NCI-H1436 (cell line): ENCODE measurements around the gene SH2D6.
"Not testable (repeated sequence)": the region's sequence is repeated elsewhere in the genome, so short reads cannot be mapped to it uniquely, and the experiment has no call there.

ENCODE experiments used
- DNase-seq: peaks from one replicate; lab custom pipeline; 2025; lab: John Stamatoyannopoulos, UW

Gene SH2D6

DNA sequence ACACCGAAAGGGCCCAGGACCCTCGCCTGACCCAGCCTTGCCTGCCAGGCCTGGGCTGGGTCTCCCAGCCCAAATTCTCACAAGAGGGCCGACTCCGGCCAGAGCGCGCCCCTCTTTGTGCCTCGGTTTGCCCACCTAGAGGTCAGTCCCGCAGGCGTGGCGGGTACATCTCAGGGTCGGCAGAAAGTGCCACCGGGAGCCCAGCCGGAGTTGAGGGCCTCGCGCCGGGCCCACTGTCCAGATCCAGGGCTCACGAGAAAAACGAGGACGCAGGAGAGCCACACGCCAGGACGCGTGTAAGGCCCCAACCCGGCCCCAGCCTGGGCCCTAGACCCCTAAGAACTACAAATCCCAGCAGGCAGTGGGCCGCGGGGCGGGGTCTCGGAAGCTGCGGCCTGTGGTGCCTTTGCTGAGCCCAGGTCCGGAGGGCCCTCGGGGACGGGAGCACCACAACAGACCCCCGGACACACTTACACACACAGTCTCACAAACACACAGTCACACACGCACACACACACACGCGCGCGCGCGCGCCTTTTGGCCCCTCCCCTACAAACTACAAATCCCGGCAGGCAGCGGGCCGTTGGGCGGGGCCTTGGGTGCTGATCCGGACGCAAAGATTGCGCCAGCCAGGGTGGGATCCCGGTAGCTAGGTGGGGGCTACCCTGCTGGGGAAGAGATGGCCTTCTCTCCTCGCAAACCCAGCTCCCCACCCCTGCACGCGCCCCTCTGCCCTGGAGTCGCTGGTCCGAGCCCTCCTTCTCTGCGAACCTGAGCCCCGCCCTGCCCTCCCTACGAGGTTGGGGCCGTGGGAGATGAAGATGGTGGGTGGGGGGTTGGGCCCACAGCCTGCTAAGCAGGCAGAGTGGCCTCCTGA lies at the start of gene SH2D6:
SH2D6 (plus strand) TSS at position 583 of the 877 bp plus-strand sequence. CDS start 10,752 bp downstream, outside the sequence.
- peak; percentile 77 for DNase-seq

DNA sequence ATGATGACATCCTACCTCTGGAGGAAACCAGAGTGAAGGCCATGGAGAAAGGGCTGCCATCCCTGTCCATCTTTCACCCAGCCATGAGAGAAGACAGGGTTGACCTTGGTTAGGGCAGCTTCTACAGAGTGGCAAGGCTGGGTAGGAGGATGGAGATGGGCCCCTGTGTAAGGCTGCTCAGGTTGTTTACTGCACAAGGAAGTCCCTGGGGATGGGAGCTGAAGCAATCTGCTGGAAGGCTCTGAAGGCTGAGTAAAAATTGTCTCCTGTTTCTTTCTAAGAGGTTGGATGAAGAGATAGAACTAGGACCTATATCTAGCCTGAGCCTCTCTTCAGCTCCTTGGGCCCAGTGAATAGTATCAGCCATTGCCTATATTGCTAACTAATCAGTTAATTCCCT lies 49.6 kb upstream of the SH2D6 start:
- no peak for DNase-seq

- DNase-seq, result no peak
Observed at GRCh38 chr2:85369500-85369899, 49.0 kb upstream of the SH2D6 start.

- DNase-seq, result no peak
Observed at GRCh38 chr2:85371045-85371444, 47.5 kb upstream of the SH2D6 start.

DNA sequence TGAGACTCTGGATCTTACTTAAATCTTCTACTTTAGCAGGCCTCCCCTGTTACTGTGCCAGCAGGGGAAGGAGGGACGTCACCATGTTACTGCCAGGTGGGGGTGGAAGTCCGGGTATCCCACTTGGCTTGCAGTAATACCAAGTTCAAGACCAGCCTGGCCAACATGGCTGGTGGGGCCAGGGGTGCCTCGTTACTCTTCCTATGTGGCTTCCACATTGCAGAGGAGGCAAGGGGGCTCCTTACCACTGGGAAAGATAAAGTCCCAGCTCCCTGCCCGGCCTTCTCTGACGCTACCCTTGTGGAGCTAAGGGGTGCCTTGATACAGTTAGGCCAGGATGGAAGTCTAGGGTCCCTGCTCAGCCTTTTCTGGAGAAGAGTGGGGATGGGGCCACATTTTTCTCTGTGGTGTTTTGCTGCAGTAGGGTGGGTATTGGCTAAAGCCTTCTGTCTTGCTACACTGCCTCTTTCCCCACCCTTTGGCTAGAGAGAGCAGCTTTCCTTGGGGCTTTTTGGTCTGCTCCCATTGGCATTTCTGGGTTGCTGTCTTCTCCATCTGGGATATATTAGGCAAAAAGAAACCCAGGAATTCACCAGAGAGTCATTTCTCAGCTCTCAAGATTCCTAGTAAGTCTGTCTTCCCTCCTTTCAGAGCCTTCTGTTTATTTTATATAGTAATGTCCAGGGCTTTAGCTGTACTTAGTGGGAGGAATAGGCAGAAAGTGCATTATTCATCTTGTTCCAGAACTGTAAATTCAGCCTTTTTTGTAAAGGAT lies 42.0 kb upstream of the SH2D6 start:
- no peak for DNase-seq

DNA sequence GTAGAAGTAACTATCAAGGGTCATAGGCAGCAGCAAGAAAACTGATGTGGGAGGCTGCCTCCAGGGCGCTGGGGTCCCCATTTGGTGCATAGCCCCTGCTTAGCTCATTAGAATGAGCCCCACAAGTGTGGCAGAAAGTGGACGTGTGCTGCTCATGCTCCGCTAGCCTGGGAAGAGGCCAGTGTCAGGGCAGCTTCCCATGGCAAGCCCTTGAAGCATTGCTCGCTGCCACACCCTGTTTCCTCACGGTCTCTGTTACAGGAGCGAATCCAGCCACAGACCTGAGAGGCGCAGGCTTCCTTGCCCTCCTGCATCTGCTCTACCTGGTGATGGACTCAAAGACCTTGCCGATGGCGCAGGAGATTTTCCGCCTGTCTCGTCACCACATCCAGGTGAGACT lies 41.4 kb upstream of the SH2D6 start:
- DNase-seq, result no peak

DNA sequence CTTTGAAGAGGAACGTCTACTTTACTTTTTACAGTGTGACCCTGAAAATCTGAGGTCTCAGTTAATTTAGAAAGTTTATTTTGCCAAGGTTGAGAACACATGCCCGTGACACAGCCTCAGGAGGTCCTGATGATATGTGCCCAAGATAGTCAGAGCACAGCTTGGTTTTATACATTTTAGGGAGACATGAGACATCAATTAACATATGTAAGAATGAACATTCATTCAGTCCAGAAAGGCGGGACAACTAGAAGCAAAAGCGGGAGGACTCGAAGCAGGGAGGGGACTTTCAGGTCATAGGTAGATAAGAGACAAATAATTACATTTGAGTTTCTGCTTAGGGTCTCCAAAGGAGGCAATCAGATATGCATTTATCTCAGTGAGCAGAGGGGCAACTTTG lies 40.3 kb upstream of the SH2D6 start:
- no peak for DNase-seq

- no peak for DNase-seq
Observed at GRCh38 chr2:85380048-85380447, 38.5 kb upstream of the SH2D6 start.

GRCh38 chr2:85383151-85383550 lies 35.4 kb upstream of the SH2D6 start:
- not testable (repeated sequence) for DNase-seq

GRCh38 chr2:85383850-85384249 lies 34.7 kb upstream of the SH2D6 start:
- DNase-seq, result no peak

- DNase-seq, result no peak
Observed at GRCh38 chr2:85385746-85386145, 32.8 kb upstream of the SH2D6 start.

GRCh38 chr2:85387754-85388153 lies 30.8 kb upstream of the SH2D6 start:
- no peak for DNase-seq

DNA sequence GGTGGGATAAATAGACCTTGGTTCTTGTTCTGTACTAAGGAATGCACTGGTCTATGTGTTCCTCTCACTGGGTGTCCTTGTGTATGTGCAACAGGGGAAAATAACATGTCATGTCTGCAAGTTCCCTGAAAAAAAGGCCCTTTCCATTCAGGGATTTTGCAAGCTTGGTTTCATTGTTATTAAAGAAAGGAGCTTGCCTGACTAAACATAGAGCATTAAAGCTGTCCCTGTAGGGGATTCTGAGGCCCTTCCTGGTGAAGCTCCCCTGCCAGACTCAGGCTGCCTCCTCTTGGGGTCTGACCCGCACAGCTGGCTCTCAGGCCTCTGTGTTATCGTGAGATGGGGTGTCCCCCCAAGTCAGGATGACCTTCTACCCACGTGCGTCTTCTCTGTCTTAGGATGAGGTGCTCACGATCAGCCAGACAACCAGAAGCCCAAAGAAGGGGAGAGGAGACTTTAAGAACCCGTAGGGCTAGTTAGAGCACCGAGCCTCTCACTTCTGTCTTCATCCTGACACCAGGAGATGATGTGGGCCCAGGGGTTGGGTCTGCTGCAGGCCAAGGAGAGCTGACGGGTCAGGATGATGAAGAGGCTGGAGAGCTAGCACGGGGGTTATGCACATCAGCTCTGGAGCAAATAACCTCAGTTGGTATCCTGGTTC lies 29.5 kb upstream of the SH2D6 start:
- DNase-seq, result no peak

DNA sequence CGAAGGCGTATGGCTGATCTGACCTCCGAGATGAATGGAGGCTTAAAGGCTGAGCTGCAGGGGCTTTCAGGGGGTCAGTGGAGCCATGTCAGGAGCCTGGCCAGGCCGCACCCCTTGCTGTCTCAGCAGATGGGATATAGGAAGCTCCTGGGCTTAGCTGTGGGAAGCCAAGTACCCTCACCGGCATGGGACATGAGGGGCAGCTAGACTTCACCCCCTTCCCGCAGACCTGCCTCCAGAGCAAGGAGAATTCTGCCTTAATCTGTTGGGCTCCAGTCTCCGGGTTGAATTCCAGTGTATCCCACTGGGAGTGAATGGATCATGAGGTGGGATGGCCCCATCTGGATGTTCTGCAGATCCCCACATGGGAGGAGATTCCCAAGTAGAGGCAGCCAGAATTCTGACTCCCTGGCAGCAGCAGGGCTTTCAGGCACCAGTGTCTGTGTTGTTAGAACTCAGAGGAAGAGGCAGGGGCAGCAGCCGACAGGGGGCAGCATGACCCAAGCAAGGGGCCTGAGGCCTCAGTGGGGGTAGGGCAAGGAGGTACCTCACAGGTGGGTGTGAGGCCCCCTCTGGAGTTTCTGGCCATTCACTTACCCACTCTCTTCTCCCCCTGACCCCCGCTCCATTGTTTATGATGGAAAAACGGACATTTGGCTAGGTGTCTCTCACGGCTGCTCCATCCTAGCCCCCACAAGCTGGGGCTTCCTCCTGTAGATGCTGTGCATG lies 27.4 kb upstream of the SH2D6 start:
- DNase-seq, result no peak

DNA sequence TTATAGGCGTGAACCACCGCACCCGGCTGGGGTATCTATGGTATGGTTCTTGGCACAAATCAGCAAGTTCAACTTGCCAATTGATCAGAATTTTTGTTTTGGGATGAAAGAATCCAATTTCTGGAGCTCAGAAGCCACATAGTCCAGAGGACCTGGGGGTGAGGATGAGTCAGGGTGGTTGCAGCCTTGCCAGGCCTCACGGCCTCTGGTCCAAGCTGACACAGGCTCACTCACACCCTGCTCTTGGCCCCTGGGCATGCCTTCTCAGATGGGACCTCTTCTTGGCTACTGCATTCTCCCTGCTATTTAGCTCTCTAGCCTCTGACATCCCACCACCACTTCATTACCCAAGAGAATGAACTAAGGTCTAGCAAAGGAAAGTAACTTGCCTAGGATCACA lies 24.7 kb upstream of the SH2D6 start:
- no peak for DNase-seq

GRCh38 chr2:85394261-85394681 lies 24.2 kb upstream of the SH2D6 start:
- DNase-seq, result no peak

- no peak for DNase-seq
Observed at GRCh38 chr2:85394976-85395375, 23.5 kb upstream of the SH2D6 start.

- no peak for DNase-seq
Observed at GRCh38 chr2:85395912-85396475, 22.5 kb upstream of the SH2D6 start.

DNA sequence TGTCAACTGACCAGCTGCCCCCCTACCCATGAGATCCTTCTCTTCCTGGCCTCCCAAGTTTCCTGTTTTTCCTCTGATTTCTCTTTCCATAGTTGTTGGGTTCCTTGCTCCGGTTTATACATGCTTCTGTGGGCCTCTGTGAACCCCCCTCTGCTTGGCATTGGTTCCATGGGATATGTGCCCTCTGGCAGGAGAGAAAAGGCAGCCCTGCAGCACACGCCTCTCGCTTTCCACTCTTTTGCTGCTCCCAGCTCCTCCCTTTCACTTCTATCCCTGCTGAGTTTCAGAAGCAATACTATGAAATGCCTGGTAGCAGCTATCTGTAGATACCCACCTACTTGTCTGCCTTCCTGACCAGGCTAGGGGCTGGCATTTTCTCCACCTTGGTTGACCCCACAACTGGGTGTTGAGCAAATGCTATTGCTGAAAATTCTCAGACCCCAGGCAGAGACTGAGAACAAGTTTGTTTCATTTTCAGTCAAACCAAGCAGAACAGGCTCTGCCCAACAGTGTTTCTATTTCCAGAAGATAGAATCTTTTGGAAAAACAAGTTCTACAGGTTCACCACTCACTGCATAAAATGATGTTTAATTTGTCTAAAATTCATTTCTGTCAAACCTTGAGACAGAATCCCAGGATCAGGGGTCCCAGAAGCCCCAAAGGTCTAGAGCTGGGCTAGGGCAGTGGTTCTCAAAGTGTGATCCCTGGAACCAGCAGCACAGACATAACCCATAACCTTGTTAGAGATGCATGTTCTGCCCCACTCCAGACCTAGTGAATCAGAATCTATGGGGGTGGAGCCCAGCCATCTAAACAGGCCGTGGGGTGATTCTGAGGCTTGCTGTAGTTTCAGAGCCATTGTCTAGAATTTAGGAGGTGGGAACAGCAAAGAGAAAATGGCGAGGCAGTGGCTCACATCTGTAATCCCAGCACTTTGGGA lies 21.7 kb upstream of the SH2D6 start:
- no peak for DNase-seq

GRCh38 chr2:85397925-85398331 lies 20.6 kb upstream of the SH2D6 start:
- no peak for DNase-seq
